Bronchial epithelial cell (primary cell): ENCODE measurements around the gene GNB2. TPM values are rescaled to one million over a fixed set of nuclear protein-coding genes. Genes with fewer than 3 reads are reported as not detected.
"Not testable (repeated sequence)": the region's sequence is repeated elsewhere in the genome, so short reads cannot be mapped to it uniquely, and the experiment has no call there.

Experiments used
- DNase-seq: peaks from one replicate; pipeline ENCODE4 v3.0.0-alpha.2; 2010; ENCODE audit warnings: low read depth
- FAIRE-seq: peaks from 2 replicates; lab custom pipeline; 2011; peaks lifted over from hg19 to GRCh38; lab: Jason Lieb, UNC
- H3K27me3 ChIP-seq: 2 replicates; pipeline ENCODE4 v1.5.1; 2011; ENCODE audit warnings: low read length; ENCODE audit not compliant: control insufficient read depth, insufficient read depth
- H3K36me3 ChIP-seq: 2 replicates; pipeline ENCODE4 v1.5.1; 2011; ENCODE audit warnings: low read length; ENCODE audit not compliant: control insufficient read depth, insufficient read depth
- H3K4me3 ChIP-seq: 2 replicates; pipeline ENCODE4 v1.5.1; 2011; ENCODE audit warnings: mild to moderate bottlenecking, low read depth, low read length, control low read depth
- total RNA-seq: library from RNA; depleted of rRNA; stranded (reverse); fragments of >200 nt; gene quantifications from 2 replicates; pipeline ENCODE4 v1.2.1, GENCODE V29; 2014
- TF ChIP-seq, protein P1 (sequence below): IDR thresholded peaks from 2 replicates; pipeline ENCODE4 v1.5.1; 2011; ENCODE audit warnings: mild to moderate bottlenecking, moderate library complexity, low read length, control low read depth, inconsistent platforms; ENCODE audit not compliant: insufficient read depth, severe bottlenecking

Gene GNB2
- total RNA-seq, 1 donor from 2014 or later: 66.1 TPM

DNA sequence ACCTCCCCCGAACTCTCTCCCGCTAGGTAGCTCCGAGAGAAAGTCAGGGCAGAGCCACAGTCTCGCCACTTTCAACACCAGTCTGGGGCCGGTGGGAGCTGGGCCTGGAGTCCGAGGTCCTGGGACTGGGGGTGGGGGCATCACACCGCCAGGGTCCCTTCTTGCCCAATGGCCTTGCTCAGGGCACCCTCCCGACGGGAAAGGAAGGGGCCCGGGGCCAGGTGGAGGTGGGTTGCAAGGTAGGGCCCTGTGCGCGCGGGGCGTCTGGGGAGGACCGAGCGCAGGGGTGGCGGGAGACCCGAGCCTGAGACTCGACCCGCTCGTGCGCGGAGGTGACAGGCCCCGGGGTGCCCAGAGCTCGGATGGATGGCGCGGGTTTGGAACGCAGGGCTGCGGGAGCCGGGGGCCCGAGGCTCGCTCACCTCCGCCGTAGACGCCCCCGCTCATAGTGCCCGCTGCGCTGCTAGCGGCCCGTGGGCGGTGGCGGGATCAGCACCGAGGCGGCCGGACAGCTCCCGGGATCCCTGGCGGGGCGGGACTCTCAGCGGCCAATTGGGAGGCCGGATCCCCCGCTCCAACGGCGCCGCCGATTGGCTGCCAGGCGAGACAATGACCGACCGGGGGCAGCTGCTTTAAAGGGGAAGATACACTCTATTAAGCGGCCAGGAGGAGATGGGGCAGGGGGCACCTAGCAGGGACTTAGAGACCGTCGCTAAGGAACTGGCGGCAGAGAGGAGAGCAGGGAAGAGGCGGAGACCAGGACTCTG, 17.4 kb upstream of the GNB2 start, which contains the start of gene ACTL6B:
Gene ACTL6B, minus strand, starts transcription at position 541 of the 767 bp plus-strand sequence. Its CDS starts 94 bp downstream, at position 447.
- FAIRE-seq (no peak), DNase-seq (no peak)
- peaks cover 8% of the 10 kb centered on the region for H3K27me3 ChIP-seq
- TF ChIP-seq, protein P1, sequence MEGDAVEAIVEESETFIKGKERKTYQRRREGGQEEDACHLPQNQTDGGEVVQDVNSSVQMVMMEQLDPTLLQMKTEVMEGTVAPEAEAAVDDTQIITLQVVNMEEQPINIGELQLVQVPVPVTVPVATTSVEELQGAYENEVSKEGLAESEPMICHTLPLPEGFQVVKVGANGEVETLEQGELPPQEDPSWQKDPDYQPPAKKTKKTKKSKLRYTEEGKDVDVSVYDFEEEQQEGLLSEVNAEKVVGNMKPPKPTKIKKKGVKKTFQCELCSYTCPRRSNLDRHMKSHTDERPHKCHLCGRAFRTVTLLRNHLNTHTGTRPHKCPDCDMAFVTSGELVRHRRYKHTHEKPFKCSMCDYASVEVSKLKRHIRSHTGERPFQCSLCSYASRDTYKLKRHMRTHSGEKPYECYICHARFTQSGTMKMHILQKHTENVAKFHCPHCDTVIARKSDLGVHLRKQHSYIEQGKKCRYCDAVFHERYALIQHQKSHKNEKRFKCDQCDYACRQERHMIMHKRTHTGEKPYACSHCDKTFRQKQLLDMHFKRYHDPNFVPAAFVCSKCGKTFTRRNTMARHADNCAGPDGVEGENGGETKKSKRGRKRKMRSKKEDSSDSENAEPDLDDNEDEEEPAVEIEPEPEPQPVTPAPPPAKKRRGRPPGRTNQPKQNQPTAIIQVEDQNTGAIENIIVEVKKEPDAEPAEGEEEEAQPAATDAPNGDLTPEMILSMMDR: no peak
- no peak within 1 kb of the TSS for H3K4me3 ChIP-seq
- no peaks in the 10 kb centered on the region for H3K36me3 ChIP-seq

- DNase-seq, H3K27me3 ChIP-seq, FAIRE-seq, H3K36me3 ChIP-seq, H3K4me3 ChIP-seq: not testable (repeated sequence)
Observed at GRCh38 chr7:100662194-100662776, 11.3 kb upstream of the GNB2 start.

DNA sequence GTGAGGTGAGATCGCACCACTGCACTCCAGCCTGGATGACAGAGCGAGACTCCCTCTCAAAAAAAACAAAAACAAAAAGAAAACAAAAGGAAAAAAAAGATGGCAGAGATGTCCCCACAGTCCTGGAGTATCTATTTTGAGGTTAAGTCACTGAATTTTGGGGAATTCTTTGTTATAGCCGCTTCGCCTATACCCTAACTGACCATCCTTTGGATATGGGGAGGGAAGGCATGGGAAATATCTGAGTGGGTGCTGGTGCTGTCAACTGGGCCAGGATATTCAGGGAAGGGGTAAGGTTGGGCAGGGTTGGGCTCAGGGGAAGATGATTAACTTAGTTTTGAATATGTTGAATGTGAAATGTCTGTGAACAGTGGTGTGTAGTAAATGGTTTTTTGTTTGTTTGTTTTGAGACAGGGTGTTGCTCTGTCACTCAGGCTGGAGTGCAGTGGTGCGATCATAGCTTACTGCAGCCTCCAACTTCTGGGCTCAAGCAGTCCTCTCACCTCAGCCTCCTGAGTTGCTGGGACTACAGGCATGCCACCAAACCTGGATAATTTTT, 8.3 kb upstream of the GNB2 start:
- TF ChIP-seq, protein P1: no peak
- Histone ChIP-seq H3K36me3 (no peaks in the 10 kb centered on the region), H3K4me3 (no peak overlapping the region), H3K27me3 (no peaks in the 10 kb centered on the region)
- no peak for FAIRE-seq
- DNase-seq: no peak

- Histone ChIP-seq H3K27me3 (no peaks in the 10 kb centered on the region), H3K4me3 (no peak overlapping the region), H3K36me3 (no peaks in the 10 kb centered on the region)
- DNase-seq (no peak), FAIRE-seq (no peak)
- TF ChIP-seq, protein P1: no peak
Observed at GRCh38 chr7:100667331-100668068, 6.0 kb upstream of the GNB2 start.

GRCh38 chr7:100668069-100668449, 5.5 kb upstream of the GNB2 start:
- no peaks in the 10 kb centered on the region for H3K27me3 ChIP-seq
- no peak for FAIRE-seq
- H3K36me3 ChIP-seq: no peaks in the 10 kb centered on the region
- no peak for DNase-seq
- TF ChIP-seq, protein P1: no peak
- H3K4me3 ChIP-seq: no peak overlapping the region

DNA sequence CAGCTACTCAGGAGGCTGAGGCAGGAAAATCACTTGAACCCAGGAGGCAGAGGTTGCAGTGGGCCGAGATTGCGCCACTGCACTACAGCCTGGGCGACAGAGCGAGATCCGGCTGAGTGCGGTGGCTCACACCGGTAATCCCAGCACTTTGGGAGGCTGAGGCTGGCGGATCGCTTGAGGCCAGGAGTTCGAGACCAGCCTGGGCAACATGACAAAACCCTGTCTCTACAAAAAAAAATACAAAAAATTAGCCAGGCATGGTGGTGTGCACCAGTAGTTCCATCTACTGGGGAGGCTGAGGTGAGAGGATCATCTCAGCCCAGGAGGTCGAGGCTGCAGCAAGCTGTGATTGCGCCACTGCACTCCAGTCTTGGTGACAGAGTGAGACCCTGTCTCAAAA, 4.4 kb upstream of the GNB2 start:
- not testable (repeated sequence) for FAIRE-seq, H3K27me3 ChIP-seq, H3K36me3 ChIP-seq, H3K4me3 ChIP-seq, DNase-seq
